IMR-90 (cell line): ENCODE measurements around the gene ZNF665. TPM values are rescaled to one million over a fixed set of nuclear protein-coding genes. Genes with fewer than 3 reads are reported as not detected.

Experiments
- ATAC-seq: fragments of 200-7000 bp; cut with Tn5 transposase; 2 replicates; pipeline ENCODE4 v1.9.1; 2020; ENCODE audit warnings: low read depth, mild to moderate bottlenecking, moderate library complexity
- BruUV-seq: library from RNA; stranded (reverse); fragments of 400-500 nt; replicated peaks from 2 replicates; lab custom pipeline; 2021; lab: Mats Ljungman, UMichigan
- CTCF ChIA-PET: fragments of 300-600 bp; formaldehyde crosslinking; extraction: SDS; loops from one replicate; lab custom pipeline; 2021; ENCODE audit warnings: antibody characterized with exemption; lab: Yijun Ruan, JAX
- POLR2A ChIA-PET: fragments of 300-600 bp; sonication (Branson Sonifier 250); formaldehyde crosslinking; loops from one replicate; lab custom pipeline; 2022; ENCODE audit warnings: antibody characterized with exemption; ENCODE audit not compliant: unreplicated experiment; lab: Charles Lee
- DNase-seq: peaks from one replicate; pipeline ENCODE4 v3.0.0; 2013
- H2AFZ ChIP-seq: replicated peaks from 2 replicates; pipeline ENCODE3; 2013; ENCODE audit warnings: low read length, mild to moderate bottlenecking; ENCODE audit not compliant: poor library complexity
- H2AK5ac ChIP-seq: 2 replicates; pipeline ENCODE4 v1.6.1; 2013; ENCODE audit warnings: low read depth, low read length, inconsistent platforms
- H2AK9ac ChIP-seq: replicated peaks from 2 replicates; pipeline ENCODE3; 2013; ENCODE audit warnings: mild to moderate bottlenecking, low read depth, low read length, moderate library complexity; ENCODE audit not compliant: poor library complexity
- H2BK120ac ChIP-seq: 2 replicates; pipeline ENCODE4 v1.6.1; 2013; ENCODE audit warnings: low read depth, low read length, inconsistent platforms
- H2BK15ac ChIP-seq: 3 replicates; pipeline ENCODE4 v1.6.1; 2013; ENCODE audit warnings: low read depth, low read length, inconsistent platforms
- H2BK20ac ChIP-seq: 2 replicates; pipeline ENCODE4 v1.6.1; 2013; ENCODE audit warnings: low read depth, mild to moderate bottlenecking, inconsistent platforms, low read length, moderate library complexity
- H2BK5ac ChIP-seq: 2 replicates; pipeline ENCODE4 v1.6.1; 2013; ENCODE audit warnings: mild to moderate bottlenecking, low read depth, low read length, inconsistent platforms; ENCODE audit not compliant: poor library complexity, severe bottlenecking
- H3K14ac ChIP-seq: replicated peaks from 2 replicates; pipeline ENCODE4 v1.6.1; 2013; ENCODE audit warnings: low read depth, low read length, inconsistent platforms
- H3K18ac ChIP-seq: 2 replicates; pipeline ENCODE4 v1.6.1; 2013; ENCODE audit warnings: low read depth, low read length, control low read depth
- H3K23ac ChIP-seq: 2 replicates; pipeline ENCODE4 v1.6.1; 2013; ENCODE audit warnings: low read depth, low read length, inconsistent platforms
- H3K27ac ChIP-seq: 2 replicates; pipeline ENCODE4 v1.5.1; 2013; ENCODE audit warnings: mild to moderate bottlenecking, control low read depth, low read length; ENCODE audit not compliant: insufficient read depth
- H3K27me3 ChIP-seq: 2 replicates; pipeline ENCODE4 v1.6.1; 2013; ENCODE audit warnings: low read length; ENCODE audit not compliant: control insufficient read depth, insufficient read depth
- H3K36me3 ChIP-seq: 2 replicates; pipeline ENCODE4 v1.6.1; 2013; ENCODE audit warnings: low read length, mixed read lengths; ENCODE audit not compliant: control insufficient read depth, insufficient read depth
- H3K4ac ChIP-seq: 2 replicates; pipeline ENCODE4 v1.6.1; 2013; ENCODE audit warnings: low read depth, low read length, inconsistent platforms
- H3K4me1 ChIP-seq: 2 replicates; pipeline ENCODE4 v1.6.1; 2013; ENCODE audit warnings: low read length, mixed read lengths; ENCODE audit not compliant: control insufficient read depth, insufficient read depth
- H3K4me2 ChIP-seq: 2 replicates; pipeline ENCODE4 v1.6.1; 2013; ENCODE audit warnings: low read depth, mild to moderate bottlenecking, control low read depth, low read length, moderate library complexity
- H3K4me3 ChIP-seq: 2 replicates; pipeline ENCODE4 v1.5.1; 2013; ENCODE audit warnings: low read depth, mild to moderate bottlenecking, control low read depth, low read length, moderate library complexity; ENCODE audit not compliant: insufficient read depth
- H3K56ac ChIP-seq: 2 replicates; pipeline ENCODE4 v1.6.1; 2013; ENCODE audit warnings: low read length, inconsistent platforms; ENCODE audit not compliant: insufficient read depth; ENCODE audit errors: extremely low read depth
- H3K79me1 ChIP-seq, 2 experiments: 2 replicates each; pipeline ENCODE4 v1.6.1; 2013; ENCODE audit warnings: low read length in 2 of 2, inconsistent platforms in 1 of 2, low read depth in 1 of 2
- H3K9ac ChIP-seq: 2 replicates; pipeline ENCODE4 v1.6.1; 2013; ENCODE audit warnings: low read depth, low read length, control low read depth
- H3K9me1 ChIP-seq: 2 replicates; pipeline ENCODE4 v1.6.1; 2013; ENCODE audit warnings: low read length, inconsistent platforms; ENCODE audit not compliant: insufficient read depth
- H3K9me3 ChIP-seq: 2 replicates; pipeline ENCODE4 v1.6.1; 2013; ENCODE audit warnings: low read length; ENCODE audit not compliant: control insufficient read depth, insufficient read depth
- H4K20me1 ChIP-seq: 2 replicates; pipeline ENCODE4 v1.6.1; 2013; ENCODE audit warnings: low read length, inconsistent platforms; ENCODE audit not compliant: insufficient read depth
- H4K5ac ChIP-seq: 2 replicates; pipeline ENCODE4 v1.6.1; 2013; ENCODE audit warnings: mild to moderate bottlenecking, low read depth, low read length, control low read depth
- H4K8ac ChIP-seq, 2 experiments: 2 replicates each; pipeline ENCODE4 v1.6.1; 2013; ENCODE audit warnings: low read depth in 2 of 2, low read length in 2 of 2, control low read depth in 1 of 2, inconsistent platforms in 1 of 2
- H4K91ac ChIP-seq: 2 replicates; pipeline ENCODE4 v1.6.1; 2013; ENCODE audit warnings: low read depth, low read length, inconsistent platforms; ENCODE audit not compliant: insufficient read depth
- BHLHE40 ChIP-seq: fragments of 150-350 bp; IDR thresholded peaks from 2 replicates; pipeline ENCODE4 v1.6.1; 2016; ENCODE audit warnings: mild to moderate bottlenecking, low read depth, low read length
- CEBPB ChIP-seq: IDR thresholded peaks from 2 replicates; pipeline ENCODE4 v1.6.1; 2012; ENCODE audit warnings: low read depth, low read length, improper control_type of control experiment
- CHD1 ChIP-seq: IDR thresholded peaks from 2 replicates; pipeline ENCODE4 v1.6.1; 2012; ENCODE audit warnings: low read depth, low read length, improper control_type of control experiment
- CTCF ChIP-seq: conservative IDR thresholded peaks from 2 replicates; pipeline ENCODE4 v1.5.1; 2012; ENCODE audit warnings: mild to moderate bottlenecking, low read depth, low read length, improper control_type of control experiment
- ELK1 ChIP-seq: fragments of 150-350 bp; IDR thresholded peaks from 2 replicates; pipeline ENCODE4 v1.6.1; 2016; ENCODE audit warnings: low read depth, mild to moderate bottlenecking, low read length, moderate library complexity, borderline replicate concordance
- FOS ChIP-seq: fragments of 150-350 bp; IDR thresholded peaks from 2 replicates; pipeline ENCODE4 v1.6.1; 2016; ENCODE audit warnings: low read depth, low read length
- MAFK ChIP-seq: IDR thresholded peaks from 2 replicates; pipeline ENCODE4 v1.6.1; 2012; ENCODE audit warnings: low read depth, low read length, improper control_type of control experiment
- MAZ ChIP-seq: IDR thresholded peaks from 2 replicates; pipeline ENCODE4 v1.6.1; 2012; ENCODE audit warnings: low read depth, mild to moderate bottlenecking, low read length, improper control_type of control experiment, moderate library complexity, borderline replicate concordance
- NFE2L2 ChIP-seq: fragments of 150-350 bp; IDR thresholded peaks from 2 replicates; pipeline ENCODE4 v1.6.1; 2016; ENCODE audit warnings: low read depth, mild to moderate bottlenecking, low read length
- POLR2A ChIP-seq: IDR thresholded peaks from 2 replicates; pipeline ENCODE4 v1.6.1; 2012; ENCODE audit warnings: mild to moderate bottlenecking, low read depth, low read length
- RAD21 ChIP-seq: IDR thresholded peaks from 2 replicates; pipeline ENCODE4 v1.6.1; 2012; ENCODE audit warnings: low read length, improper control_type of control experiment
- RCOR1 ChIP-seq: IDR thresholded peaks from 2 replicates; pipeline ENCODE4 v1.6.1; 2012; ENCODE audit warnings: mild to moderate bottlenecking, low read length, improper control_type of control experiment; ENCODE audit not compliant: insufficient replicate concordance
- RFX5 ChIP-seq: IDR thresholded peaks from 2 replicates; pipeline ENCODE4 v1.8.0; 2012; ENCODE audit warnings: low read depth, mild to moderate bottlenecking, low read length, moderate library complexity
- SMC3 ChIP-seq: fragments of 150-350 bp; IDR thresholded peaks from 2 replicates; pipeline ENCODE4 v1.6.1; 2016; ENCODE audit warnings: low read depth, mild to moderate bottlenecking, antibody characterized with exemption, low read length, moderate library complexity
- USF2 ChIP-seq: fragments of 150-350 bp; IDR thresholded peaks from 2 replicates; pipeline ENCODE4 v1.6.1; 2017; ENCODE audit warnings: mild to moderate bottlenecking, antibody characterized with exemption, low read length, low read depth
- WGBS, 2 experiments: methylation state at CpG; one replicate each; pipeline versions ENCODE4 v1.1.5 to v1.1.7; 2013; ENCODE audit warnings: missing lambda C conversion rate in 2 of 2; ENCODE audit not compliant: insufficient read length in 1 of 2; ENCODE audit errors: extremely low coverage in 2 of 2; 5-methylcytosine and 5-hydroxymethylcytosine counted together
- dilution Hi-C: fragments of 300-500 bp; cut with HindIII; formaldehyde crosslinking; loops from one replicate; pipeline ENCODE4 v1.14.3; 2018; ENCODE audit warnings: low sequenced_read_pairs; ENCODE audit not compliant: unreplicated experiment
- in situ Hi-C: fragments of 300-500 bp; cut with MboI; formaldehyde crosslinking; loops from 3 replicates; pipeline ENCODE4 v1.14.3; 2019; ENCODE audit warnings: low sequenced_read_pairs, inconsistent platforms, mixed read lengths
- intact Hi-C: fragments of 100-400 bp; cut with micrococcal nuclease; formaldehyde crosslinking; loops from 2 replicates; pipeline ENCODE4 v1.10.0; 2022
- polyA plus RNA-seq, 3 experiments: library from polyadenylated mRNA; depleted of rRNA; stranded (reverse); fragments of >200 nt; gene quantifications; 2 replicates each; pipeline ENCODE4 v1.2.3, GENCODE V29; 2012; ENCODE audit warnings: low replicate concordance in 1 of 3
- total RNA-seq: library from RNA; depleted of rRNA; stranded (reverse); fragments of >200 nt; gene quantifications from 2 replicates; pipeline ENCODE4 v1.2.3, GENCODE V29; 2012

Gene ZNF665
- total and polyA plus RNA-seq, 2 of the 4 experiments (the other 2 are of a cell fraction) = 2.0 to 3.0 TPM

GRCh38 chr19:53131085-53131590 is 62.0 kb downstream of the ZNF665 start:
- H3K36me3 ChIP-seq = no peaks in the 10 kb centered on the region; the same call in 1 of the 2 replicates
- ATAC-seq (no peak), DNase-seq (no peak)
- H2BK20ac ChIP-seq = no peak overlapping the region
- H3K27ac ChIP-seq = no peak overlapping the region
- H3K9me1 ChIP-seq = no peaks in the 10 kb centered on the region
- H3K4me3 ChIP-seq = no peak overlapping the region
- H2BK15ac ChIP-seq = no peak overlapping the region
- H3K4me1 ChIP-seq = peaks cover 3% of the 10 kb centered on the region; the same call in 1 of the 2 replicates
- no peak overlapping the region for H3K14ac ChIP-seq
- no peak overlapping the region for H4K8ac ChIP-seq
- no peaks in the 10 kb centered on the region for H3K27me3 ChIP-seq
- POLR2A ChIA-PET = no interaction called here
- 0 out of 2 replicates have a peak overlapping the region, but pooled peaks have one; percentile 80 for H3K9ac ChIP-seq
- H4K91ac ChIP-seq = no peak overlapping the region
- H4K20me1 ChIP-seq = no peaks in the 10 kb centered on the region
- dilution Hi-C loops = no loop called here
- no peak overlapping the region; the same call in 1 of the 2 replicates for H3K4me2 ChIP-seq
- H3K4ac ChIP-seq = no peak overlapping the region
- no peak for TF ChIP-seq FOS
- no peak for TF ChIP-seq SMC3
- no peak for TF ChIP-seq CTCF
- no peak for TF ChIP-seq CHD1
- no peak for TF ChIP-seq BHLHE40
- TF ChIP-seq CEBPB = no peak
- TF ChIP-seq MAZ = no peak
- no peak for TF ChIP-seq ELK1
- TF ChIP-seq RCOR1 = no peak
- TF ChIP-seq POLR2A = no peak
- no peak for TF ChIP-seq RFX5
- TF ChIP-seq USF2 = no peak
- TF ChIP-seq NFE2L2 = no peak
- no peak for TF ChIP-seq RAD21
- TF ChIP-seq MAFK = no peak
- no peak overlapping the region for H2AK9ac ChIP-seq
- no peak overlapping the region for H3K23ac ChIP-seq
- no peak overlapping the region for H2AFZ ChIP-seq
- H2BK5ac ChIP-seq = no peak overlapping the region
- intact Hi-C loops = loop anchor here (2.0 kb wide), 1 partner anchor 28 kb away; the partner anchor contains the start of gene ZNF160
- WGBS, 2 experiments = 100% methylated on average over 2 of the region's 4 CpGs
- in situ Hi-C loops = no loop called here
- no TSS peak for BruUV-seq
- CTCF ChIA-PET = interaction anchor here (0.6 kb wide), 1 partner anchor 882 kb away, joined by 3 read pairs; no protein-coding TSS in a partner anchor
- no peaks in the 10 kb centered on the region; the same call in 1 of the 2 replicates for H3K9me3 ChIP-seq
- H3K56ac ChIP-seq = no peak overlapping the region
- no peak overlapping the region for H3K18ac ChIP-seq
- H4K5ac ChIP-seq = no peak overlapping the region
- H3K79me1 ChIP-seq = peaks cover 0 to 9% of the 10 kb centered on the region in 2 experiments; a peak in 2 of 4 replicates
- H2BK120ac ChIP-seq = no peak overlapping the region
- no peak overlapping the region for H2AK5ac ChIP-seq
